Upper lobe of right lung (tissue), 1 donor: ENCODE results near the gene MYBBP1A. TPM values are rescaled to one million over a fixed set of nuclear protein-coding genes. Genes with fewer than 3 reads are reported as not detected.

Experiments used
- ATAC-seq: fragments of 200-7000 bp; cut with Tn5 transposase; one replicate; pipeline ENCODE4 v1.9.1; 2020; ENCODE audit warnings: mild to moderate bottlenecking, moderate library complexity
- DNase-seq: peaks from one replicate; pipeline ENCODE4 v3.0.0-alpha.2; 2020
- H3K27ac ChIP-seq: fragments of 200-600 bp; one replicate; pipeline ENCODE4 v1.8.0; 2022
- H3K27me3 ChIP-seq: fragments of 200-600 bp; one replicate; pipeline ENCODE4 v1.8.0; 2022; ENCODE audit warnings: mild to moderate bottlenecking
- H3K36me3 ChIP-seq: fragments of 200-600 bp; one replicate; pipeline ENCODE4 v1.8.0; 2022
- H3K4me1 ChIP-seq: fragments of 200-600 bp; one replicate; pipeline ENCODE4 v1.8.0; 2022
- H3K4me3 ChIP-seq: fragments of 200-600 bp; one replicate; pipeline ENCODE4 v1.8.0; 2022; ENCODE audit warnings: mild to moderate bottlenecking
- H3K9me3 ChIP-seq: fragments of 200-600 bp; one replicate; pipeline ENCODE4 v1.8.0; 2022
- CTCF ChIP-seq: fragments of 200-600 bp; IDR thresholded peaks from one replicate; pipeline ENCODE4 v1.8.0; 2022; ENCODE audit warnings: antibody characterized with exemption
- intact Hi-C: fragments of 100-400 bp; cut with DNase I; formaldehyde crosslinking; loops from one replicate; pipeline ENCODE4 v1.11.0; 2022
- total RNA-seq: library from RNA; stranded (reverse); fragmentation: NEBNext Ultra II Directional; extraction: Animal tissue kit (Norgen Biotek cat#: 25700); gene quantifications from one replicate; pipeline ENCODE4 v1.2.1, GENCODE V29; 2021
- donor health status: DM: no; HTN: yes; CAD: no; lungs with severe emphysema.

Gene MYBBP1A
- total RNA-seq, 1 donor from 2014 or later: 46.7 TPM

GRCh38 chr17:4553669-4554068 lies 1.5 kb downstream of the MYBBP1A start:
- Histone ChIP-seq H3K27me3 (no peaks in the 10 kb centered on the region), H3K27ac (no peak overlapping the region), H3K4me1 (peaks cover 16% of the 10 kb centered on the region), H3K36me3 (peaks cover 50% of the 10 kb centered on the region), H3K4me3 (peak overlapping the region; percentile 84), H3K9me3 (no peaks in the 10 kb centered on the region)
- intact Hi-C loops: no loop called here
- no peak for ATAC-seq
- TF ChIP-seq CTCF: no peak
- DNase-seq: peak; percentile 57

GRCh38 chr17:4551796-4552525 lies 3.2 kb downstream of the MYBBP1A start:
- no peak for TF ChIP-seq CTCF
- intact Hi-C loops: no loop called here
- Histone ChIP-seq H3K27me3 (no peaks in the 10 kb centered on the region), H3K4me3 (no peak overlapping the region), H3K4me1 (peaks cover 16% of the 10 kb centered on the region), H3K9me3 (no peaks in the 10 kb centered on the region), H3K27ac (no peak overlapping the region), H3K36me3 (peaks cover 67% of the 10 kb centered on the region)
- DNase-seq (peak; percentile 60), ATAC-seq (no peak)

GRCh38 chr17:4551141-4551540 lies 4.0 kb downstream of the MYBBP1A start:
- no peak for DNase-seq
- no peak overlapping the region for H3K27ac ChIP-seq
- intact Hi-C loops: no loop called here
- no peaks in the 10 kb centered on the region for H3K9me3 ChIP-seq
- ATAC-seq: no peak
- peaks cover 16% of the 10 kb centered on the region for H3K4me1 ChIP-seq
- no peak for TF ChIP-seq CTCF
- peaks cover 73% of the 10 kb centered on the region for H3K36me3 ChIP-seq
- H3K4me3 ChIP-seq: no peak overlapping the region
- no peaks in the 10 kb centered on the region for H3K27me3 ChIP-seq

DNA sequence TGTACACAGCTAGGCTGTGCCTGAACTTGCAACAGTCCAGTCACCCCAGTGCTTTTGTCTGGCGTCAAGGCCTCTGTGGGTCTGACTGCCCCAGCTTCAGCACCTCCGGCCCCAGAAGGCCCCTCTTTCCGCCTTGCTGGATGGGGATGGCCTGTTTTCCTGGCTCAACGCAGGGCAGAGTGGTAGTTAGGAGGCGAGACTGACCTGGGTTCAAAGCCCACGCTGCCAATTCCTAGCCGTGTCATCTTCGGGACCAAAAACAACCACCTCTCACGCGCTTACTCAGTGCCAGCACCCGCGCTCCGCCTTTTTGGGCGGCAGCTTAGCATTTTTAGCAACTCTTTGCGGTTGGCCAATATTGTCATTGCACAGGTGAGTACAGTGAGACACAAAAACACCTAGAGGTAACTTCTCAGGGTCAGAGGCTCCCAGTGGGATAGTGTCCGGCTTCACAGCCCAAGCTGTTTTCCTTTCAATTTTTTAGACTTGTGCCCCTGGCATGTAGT lies 4.6 kb downstream of the MYBBP1A start:
- H3K9me3 ChIP-seq: no peaks in the 10 kb centered on the region
- H3K36me3 ChIP-seq: peaks cover 77% of the 10 kb centered on the region
- H3K4me1 ChIP-seq: peaks cover 11% of the 10 kb centered on the region
- no peaks in the 10 kb centered on the region for H3K27me3 ChIP-seq
- TF ChIP-seq CTCF: no peak
- DNase-seq (peak; percentile 46), ATAC-seq (no peak)
- H3K4me3 ChIP-seq: no peak overlapping the region
- H3K27ac ChIP-seq: no peak overlapping the region
- intact Hi-C loops: no loop called here

DNA sequence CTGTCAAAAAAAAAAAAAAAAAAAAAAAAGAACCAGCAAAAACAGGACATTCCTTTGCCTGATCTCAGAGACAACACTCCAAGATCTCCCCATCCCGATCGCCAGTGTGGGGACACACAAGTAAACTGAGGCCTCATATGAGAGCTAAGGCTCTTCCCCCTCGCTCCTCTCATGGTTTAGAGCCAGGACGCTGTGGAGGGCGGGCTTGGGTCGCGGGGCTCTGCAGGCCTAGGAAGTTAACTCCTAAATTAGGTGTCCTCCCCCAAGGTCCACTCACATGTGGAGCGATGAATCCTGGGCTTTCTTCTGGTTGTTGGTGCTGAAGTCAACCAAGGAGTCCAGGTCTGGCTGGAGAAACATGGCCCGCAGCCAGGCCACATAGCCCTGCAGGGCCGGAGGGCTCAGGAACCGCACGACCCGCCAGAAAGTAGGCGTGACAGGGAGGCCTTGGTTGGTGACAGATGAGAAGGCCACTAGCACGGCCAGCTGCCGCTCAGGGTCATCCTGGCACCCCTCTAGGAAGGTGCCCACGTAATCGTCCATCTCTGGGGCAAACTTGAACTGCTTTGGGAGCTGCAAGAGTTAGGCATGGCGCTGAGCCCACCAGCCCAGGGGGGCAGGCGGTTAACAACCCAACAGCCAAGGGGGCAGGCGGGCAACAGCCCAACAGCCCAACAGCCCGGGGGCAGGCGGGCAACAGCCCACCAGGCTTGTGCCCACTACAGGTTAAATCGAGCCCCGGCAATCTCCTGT lies 5.2 kb downstream of the MYBBP1A start:
- DNase-seq (peak; percentile 64), ATAC-seq (no peak)
- no peak overlapping the region for H3K27ac ChIP-seq
- H3K4me1 ChIP-seq: peaks cover 11% of the 10 kb centered on the region
- H3K36me3 ChIP-seq: peaks cover 83% of the 10 kb centered on the region
- H3K27me3 ChIP-seq: no peaks in the 10 kb centered on the region
- H3K4me3 ChIP-seq: no peak overlapping the region
- intact Hi-C loops: loop anchor here (10.0 kb wide), 1 partner anchor 125 kb away; no protein-coding TSS in a partner anchor
- no peak for TF ChIP-seq CTCF
- H3K9me3 ChIP-seq: no peaks in the 10 kb centered on the region
